Mesenteric fat pad (tissue), 1 donor: ENCODE results near the gene AGR3. TPM values are rescaled to one million over a fixed set of nuclear protein-coding genes. Genes with fewer than 3 reads are reported as not detected.

ENCODE experiments used
- DNase-seq: peaks from one replicate; pipeline ENCODE4 v3.0.0-alpha.2; 2020; ENCODE audit warnings: low spot score
- total RNA-seq: library from RNA; stranded (reverse); fragmentation: NEBNext Ultra II Directional; extraction: Animal tissue kit (Norgen Biotek cat#: 25700); gene quantifications from one replicate; pipeline ENCODE4 v1.2.1, GENCODE V29; 2021
- donor health status: DM: yes; HTN: yes; CAD: no.

The AGR3 gene
- total RNA-seq, 1 donor from 2014 or later: not detected

DNA sequence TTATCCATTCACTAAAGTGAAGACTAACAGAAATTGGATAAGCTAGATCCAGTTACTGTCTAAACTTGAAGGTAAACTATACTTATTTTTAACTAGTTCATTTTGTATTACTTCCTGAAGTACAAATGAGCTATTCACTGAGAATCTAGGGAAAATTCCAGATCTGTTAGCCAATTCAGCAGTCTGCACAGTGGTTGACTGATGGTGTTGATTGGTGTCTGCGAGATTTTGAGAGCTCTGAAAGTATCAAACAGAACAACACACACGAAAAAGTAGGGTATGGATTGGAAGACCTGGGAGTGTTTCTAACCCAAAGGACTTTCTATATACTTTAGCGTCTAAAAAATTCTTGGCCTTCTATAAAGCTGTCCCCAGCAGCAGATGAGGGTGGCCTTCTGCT, 43.4 kb downstream of the AGR3 start:
- no peak for DNase-seq

DNA sequence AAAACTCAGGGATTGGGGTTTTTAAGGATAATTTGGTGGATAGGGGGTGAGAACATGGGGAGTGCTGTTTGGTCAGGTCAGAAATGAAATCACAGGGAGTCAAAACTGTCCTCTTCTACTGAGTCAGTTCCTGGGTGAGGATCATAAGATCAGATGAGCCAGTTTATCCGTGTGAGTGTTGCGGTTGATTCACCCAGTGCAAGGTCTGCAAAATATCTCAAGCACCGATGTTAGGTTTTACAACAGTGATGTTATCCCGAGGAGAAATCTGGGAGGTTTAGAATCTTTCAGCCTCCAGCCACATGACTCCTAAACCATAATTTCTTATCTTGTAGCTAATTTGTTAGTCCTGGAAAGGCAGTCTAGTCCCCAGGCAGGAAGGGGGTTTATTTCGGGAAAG, 45.3 kb downstream of the AGR3 start:
- DNase-seq: no peak

DNA sequence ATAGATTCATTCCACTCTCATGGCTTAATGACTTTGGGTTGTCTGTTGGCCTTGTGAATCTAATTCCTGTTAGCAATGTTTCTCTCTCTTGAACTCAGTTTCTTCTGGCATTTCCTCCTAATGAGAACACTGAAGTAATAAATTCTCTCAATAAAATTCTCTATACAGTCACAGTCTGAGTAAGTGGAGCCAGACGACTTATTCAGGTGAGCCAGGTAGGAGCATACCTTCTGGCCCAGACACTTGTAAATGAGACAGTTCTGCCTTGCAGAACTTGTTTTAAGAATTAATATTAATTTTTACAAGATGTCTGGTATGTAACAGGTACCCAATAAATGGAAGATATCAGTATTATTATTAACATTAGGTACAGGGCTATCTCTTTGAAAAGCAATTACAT, 48.4 kb downstream of the AGR3 start:
- DNase-seq: no peak

DNA sequence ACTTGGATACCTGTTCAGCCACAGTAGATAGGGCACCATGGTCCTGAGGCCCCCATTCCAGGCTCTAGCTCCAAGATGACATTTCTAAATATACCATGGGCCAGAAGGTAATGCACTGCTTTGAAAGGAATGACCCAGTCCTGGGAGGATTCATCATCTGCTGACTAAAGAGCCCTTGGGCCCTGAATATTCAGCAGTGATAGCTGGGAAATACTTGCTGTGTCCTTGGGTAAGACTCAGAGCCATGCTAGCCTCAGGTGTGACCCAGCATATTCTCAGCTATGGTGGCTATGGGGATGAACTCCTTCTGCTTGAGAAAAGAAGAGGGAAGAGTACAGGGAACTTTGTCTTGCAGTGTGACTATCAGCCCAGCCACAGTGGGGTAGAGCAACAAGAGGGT, 55.7 kb downstream of the AGR3 start:
- DNase-seq: no peak

DNA sequence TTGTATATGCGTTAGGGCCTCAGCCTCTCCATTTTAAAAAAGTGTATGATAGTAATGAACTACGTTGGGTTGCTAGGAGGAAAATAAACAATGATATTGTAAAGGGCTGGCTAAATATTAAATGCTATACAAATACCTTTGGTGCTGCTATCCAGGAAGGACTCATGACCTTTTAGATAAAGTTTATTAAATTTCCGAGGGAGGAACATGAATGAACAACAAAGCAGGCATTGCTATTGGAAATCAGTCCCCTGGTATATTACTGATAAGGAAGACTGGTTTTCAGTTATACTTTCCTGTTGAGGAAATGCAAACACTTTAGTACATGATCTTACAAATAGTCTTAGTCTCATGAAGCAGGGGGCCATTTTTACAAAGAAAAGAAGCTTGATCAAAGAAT, 59.8 kb downstream of the AGR3 start:
- DNase-seq: no peak

DNA sequence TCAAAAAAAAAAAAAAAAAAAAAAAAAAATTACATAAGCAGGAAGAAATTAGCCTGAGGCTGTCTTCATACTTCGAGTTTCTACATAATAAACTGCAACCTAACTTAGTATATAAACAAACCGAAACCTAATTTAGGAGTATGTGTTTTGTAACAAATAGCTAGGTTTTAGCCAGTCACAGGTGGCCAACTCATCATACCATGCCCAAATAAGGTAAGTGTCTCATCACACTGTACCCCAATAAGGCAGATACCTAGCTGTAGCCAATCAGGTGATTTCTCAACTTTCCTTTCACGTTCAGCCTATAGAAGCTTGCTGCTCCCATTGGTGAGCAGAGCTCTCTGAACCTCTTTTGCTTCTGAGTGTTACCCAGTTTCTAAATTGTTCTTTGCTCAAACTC, 63.1 kb downstream of the AGR3 start:
- no peak for DNase-seq

DNA sequence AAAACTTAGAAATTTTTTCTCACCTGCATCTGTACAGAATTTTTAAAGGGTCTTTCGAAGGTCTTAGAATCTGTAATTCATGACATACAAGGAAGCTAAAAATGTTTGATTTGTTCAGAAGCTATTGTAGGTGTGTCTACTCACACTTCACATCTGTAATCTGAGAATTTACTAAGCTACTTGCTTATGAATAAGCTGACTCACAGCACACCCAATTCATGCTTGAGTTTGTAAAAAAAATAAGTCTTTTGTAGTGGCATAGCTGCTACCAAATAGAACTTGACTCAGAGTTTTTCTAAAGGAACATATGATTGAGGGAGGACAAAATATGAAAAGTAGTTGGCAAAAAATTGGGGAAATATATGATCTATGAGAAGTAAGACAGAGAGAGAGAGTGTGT, 64.2 kb downstream of the AGR3 start:
- no peak for DNase-seq

DNA sequence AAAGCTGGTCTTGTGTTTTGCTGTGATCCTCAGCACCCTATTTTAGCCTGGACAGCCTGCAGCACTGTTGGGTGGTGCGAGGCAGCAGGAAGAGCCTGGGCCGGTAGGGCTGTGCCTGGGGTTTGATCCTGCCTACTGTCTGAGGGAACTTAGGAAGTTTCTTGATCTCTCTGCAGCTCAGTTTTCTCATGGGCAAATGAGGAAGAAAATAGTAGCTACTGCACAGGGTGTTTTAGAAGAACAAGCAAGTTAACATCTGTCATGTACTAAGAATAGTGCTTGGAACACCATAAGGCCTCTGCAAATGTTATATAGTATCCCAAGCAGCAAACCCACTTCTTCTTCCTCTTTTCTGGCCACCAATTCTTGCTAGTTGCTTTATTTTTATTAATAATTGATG, 65.0 kb downstream of the AGR3 start:
- DNase-seq: no peak

DNA sequence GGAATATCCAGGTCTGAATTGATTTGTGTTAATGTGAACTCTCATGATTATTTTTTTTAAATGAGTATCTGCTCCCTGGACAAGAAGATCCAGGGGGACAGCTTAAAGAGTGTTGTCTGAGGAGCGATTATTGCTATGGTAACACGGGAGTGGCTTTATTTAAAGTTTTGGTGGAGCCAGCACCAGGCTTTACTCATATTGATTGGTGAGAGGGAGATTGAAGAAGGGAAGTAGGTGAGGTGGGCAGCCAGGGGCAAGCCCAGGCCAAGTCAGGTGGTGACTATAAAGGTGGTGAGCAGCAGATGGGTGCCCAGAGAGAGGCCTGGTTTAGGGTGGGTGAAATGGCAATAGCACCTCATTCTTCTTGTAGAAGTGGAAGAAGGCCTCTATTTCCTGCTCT, 66.8 kb downstream of the AGR3 start:
- DNase-seq: no peak

DNA sequence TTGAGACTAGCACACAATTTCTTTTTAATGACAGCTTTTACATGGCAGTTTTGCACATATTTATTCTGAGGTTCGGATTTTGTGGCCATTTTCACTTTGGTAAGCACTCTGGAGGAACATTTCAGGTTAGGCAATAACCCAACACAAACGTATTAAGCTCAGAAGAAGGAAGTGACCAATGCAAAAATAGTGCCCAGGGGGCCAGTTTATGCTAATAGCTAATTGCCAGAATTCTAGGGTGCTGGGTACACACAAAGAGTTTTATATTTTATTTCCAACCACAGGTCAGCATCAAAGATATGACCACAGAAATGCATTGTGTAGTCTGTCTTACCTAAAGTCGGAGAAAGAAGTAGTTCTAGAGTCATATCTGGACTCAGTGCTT, 68.6 kb downstream of the AGR3 start:
- DNase-seq: no peak

DNA sequence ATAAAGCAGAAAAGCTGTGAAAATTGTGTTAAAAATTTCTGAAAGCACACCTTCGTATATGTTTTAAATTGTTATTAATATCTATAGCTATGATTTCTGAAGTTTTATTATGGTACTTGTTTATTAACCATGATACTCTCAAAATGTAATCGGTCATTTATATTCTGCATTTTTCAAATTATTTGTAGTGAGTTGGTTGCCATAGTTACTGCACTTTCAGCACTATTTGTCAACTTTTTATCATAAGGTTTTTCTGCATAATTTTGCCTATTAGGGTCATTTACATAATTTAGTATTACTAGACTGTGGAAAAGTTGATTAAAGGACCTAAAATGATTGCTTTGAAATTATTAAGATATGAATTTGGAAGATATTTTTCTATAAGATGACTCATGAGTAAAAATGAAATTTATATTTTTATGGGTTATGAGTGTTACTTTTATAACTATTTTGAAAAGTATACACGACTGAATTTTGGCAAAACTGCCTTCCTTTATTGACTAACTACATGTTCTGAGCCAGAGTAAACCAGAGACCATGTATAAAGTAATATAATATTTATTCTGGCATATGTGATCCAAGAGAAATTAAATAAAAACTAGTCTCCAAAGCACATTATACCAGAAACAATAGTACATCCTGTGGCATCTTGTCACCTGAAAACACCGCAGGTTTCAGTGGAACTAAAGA, 69.1 kb downstream of the AGR3 start:
- no peak for DNase-seq

DNA sequence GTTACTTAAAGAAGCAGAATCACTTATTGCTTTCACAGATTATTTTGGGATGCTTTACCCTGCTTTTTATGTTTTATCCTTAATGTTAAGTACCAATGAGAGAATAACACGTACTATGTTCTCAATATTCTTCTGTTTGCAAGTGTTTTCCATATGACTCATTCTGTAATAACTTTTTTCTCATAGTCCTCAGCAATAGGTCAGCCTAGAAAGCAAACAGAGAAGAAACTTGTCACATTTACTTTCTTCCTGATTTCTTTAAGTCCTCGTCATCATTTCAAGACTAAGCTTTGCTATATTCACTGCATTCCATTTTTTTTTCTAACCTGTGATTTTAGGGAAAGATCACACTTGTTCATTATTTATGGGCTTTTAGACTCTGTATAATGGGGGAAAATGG, 70.2 kb downstream of the AGR3 start:
- DNase-seq: no peak

DNA sequence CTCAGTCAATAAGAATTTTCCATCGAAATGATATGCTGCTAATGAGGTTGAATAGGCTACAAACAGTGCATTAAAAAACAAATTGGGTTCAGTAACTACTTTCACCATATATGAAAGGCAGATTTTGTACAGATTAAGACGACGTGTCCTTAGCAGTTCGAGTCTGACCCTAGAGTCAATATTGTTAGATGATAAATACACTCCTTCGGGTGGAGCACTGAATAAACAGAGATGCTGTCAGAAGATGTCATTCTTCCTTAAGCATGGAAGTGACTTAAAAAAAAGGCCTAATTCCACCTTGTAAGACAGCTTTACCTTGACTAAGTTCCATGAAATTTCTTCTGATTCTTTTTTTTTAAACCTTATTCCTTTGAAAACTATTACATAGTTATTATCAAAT, 71.2 kb downstream of the AGR3 start:
- DNase-seq: no peak

DNA sequence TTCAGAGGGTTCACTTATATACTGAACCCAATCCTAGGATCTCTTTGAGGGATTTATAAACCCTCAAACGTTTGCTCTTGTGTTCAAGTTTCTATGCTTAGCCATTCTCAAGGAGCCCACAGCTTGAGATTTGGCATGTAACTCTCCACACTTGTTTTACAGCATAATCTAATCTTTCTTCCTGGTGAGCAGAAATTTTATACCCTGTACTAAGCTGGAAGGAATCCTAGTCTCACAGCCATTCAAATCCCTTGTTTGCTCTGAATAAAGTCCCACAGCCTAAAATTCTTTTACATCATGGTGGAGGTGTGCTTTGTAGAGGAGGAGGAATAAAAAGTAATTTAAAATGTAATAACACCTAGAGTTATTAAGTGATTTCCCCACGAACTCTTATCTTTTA, 71.7 kb downstream of the AGR3 start:
- no peak for DNase-seq

Other genes starting within 250 kb of the AGR3 start
- gene ANKMY2, start 236.2 kb downstream of the AGR3 start, total RNA-seq: 14.9 TPM
- gene BZW2, start 235.8 kb downstream of the AGR3 start, total RNA-seq: 41.9 TPM
- gene TSPAN13, start 128.2 kb downstream of the AGR3 start, total RNA-seq: 49.9 TPM
- 0.29 TPM for gene AGR2, start 77.0 kb downstream of the AGR3 start, total RNA-seq